ENCODE results near the gene PHF10.

DNA sequence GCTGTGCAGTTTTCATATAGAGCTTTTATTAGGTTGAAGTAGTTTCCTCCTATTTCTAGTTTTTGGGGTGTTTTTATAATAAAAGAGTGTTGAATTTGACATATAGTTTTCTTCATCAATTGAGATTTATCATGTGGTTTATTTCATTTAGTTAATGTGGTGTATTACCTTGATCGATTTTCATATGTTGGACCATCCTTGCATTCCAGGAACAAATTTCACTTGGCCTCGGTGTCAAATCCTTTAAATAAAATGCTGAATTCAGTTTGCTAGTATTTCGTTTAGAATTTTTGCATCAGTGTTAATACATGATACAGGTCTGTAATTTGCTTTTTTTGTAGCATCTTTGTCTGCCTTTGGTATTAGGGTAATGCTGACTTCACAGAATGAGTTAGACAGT, 21.1 kb upstream of the PHF10 start:
- TF ChIP-seq EP300 (IDR thresholded peaks at IDR 0.05) (no peak), POLR2A (IDR thresholded peaks at IDR 0.05) (no peak)
- TF ChIP-seq, protein P1, sequence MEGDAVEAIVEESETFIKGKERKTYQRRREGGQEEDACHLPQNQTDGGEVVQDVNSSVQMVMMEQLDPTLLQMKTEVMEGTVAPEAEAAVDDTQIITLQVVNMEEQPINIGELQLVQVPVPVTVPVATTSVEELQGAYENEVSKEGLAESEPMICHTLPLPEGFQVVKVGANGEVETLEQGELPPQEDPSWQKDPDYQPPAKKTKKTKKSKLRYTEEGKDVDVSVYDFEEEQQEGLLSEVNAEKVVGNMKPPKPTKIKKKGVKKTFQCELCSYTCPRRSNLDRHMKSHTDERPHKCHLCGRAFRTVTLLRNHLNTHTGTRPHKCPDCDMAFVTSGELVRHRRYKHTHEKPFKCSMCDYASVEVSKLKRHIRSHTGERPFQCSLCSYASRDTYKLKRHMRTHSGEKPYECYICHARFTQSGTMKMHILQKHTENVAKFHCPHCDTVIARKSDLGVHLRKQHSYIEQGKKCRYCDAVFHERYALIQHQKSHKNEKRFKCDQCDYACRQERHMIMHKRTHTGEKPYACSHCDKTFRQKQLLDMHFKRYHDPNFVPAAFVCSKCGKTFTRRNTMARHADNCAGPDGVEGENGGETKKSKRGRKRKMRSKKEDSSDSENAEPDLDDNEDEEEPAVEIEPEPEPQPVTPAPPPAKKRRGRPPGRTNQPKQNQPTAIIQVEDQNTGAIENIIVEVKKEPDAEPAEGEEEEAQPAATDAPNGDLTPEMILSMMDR (IDR thresholded peaks at IDR 0.05), result no peak
